GM12878 (cell line): ENCODE measurements around the gene GALNT9. TPM values are rescaled to one million over a fixed set of nuclear protein-coding genes. Genes with fewer than 3 reads are reported as not detected.

Source experiments
- ATAC-seq: fragments of 200-7000 bp; cut with Tn5 transposase; 3 replicates; pipeline ENCODE4 v1.9.1; 2020; ENCODE audit warnings: mild to moderate bottlenecking, moderate library complexity
- BruUV-seq: library from RNA; stranded (reverse); fragments of 400-500 nt; replicated peaks from 2 replicates; lab custom pipeline; 2021; lab: Mats Ljungman, UMichigan
- CTCF ChIA-PET: fragments of 300-600 bp; sonication (Branson Sonifier 250); formaldehyde crosslinking; extraction: SDS; loops from one replicate; lab custom pipeline; 2021; ENCODE audit warnings: inconsistent platforms; lab: Yijun Ruan, JAX
- POLR2A ChIA-PET: fragments of 350-600 bp; formaldehyde crosslinking; extraction: SDS; loops from one replicate; lab custom pipeline; 2021; ENCODE audit warnings: inconsistent platforms; lab: Charles Lee
- RAD21 ChIA-PET: fragments of 300-600 bp; sonication (Branson Sonifier 250); formaldehyde crosslinking; loops from one replicate; lab custom pipeline; 2023; ENCODE audit warnings: antibody characterized with exemption; ENCODE audit not compliant: unreplicated experiment; lab: Charles Lee
- SMC1A ChIA-PET: fragments of 300-600 bp; sonication (Branson Sonifier 250); formaldehyde crosslinking; loops from one replicate; lab custom pipeline; 2023; ENCODE audit not compliant: unreplicated experiment, uncharacterized antibody; lab: Charles Lee
- DNase-seq: peaks from one replicate; pipeline ENCODE4 v3.0.0-alpha.2; 2011; ENCODE audit warnings: low read depth, low spot score
- FAIRE-seq: peaks from 3 replicates; lab custom pipeline; 2011; peaks lifted over from hg19 to GRCh38; lab: Jason Lieb, UNC
- H2AFZ ChIP-seq: 2 replicates; pipeline ENCODE4 v1.6.0; 2011; ENCODE audit warnings: low read depth, low read length, control low read depth; ENCODE audit not compliant: control insufficient read depth
- H3K27ac ChIP-seq: 2 replicates; pipeline ENCODE4 v1.5.1; 2011; ENCODE audit warnings: control low read depth; ENCODE audit not compliant: control insufficient read depth, insufficient read depth
- H3K27me3 ChIP-seq, 2 experiments: replicated peaks in 1 of 2; 2 replicates each; pipeline versions ENCODE4 v1.6.0 to v1.6.1; 2011; ENCODE audit warnings: low read length in 1 of 2; ENCODE audit not compliant: control insufficient read depth in 2 of 2, insufficient read depth in 2 of 2
- H3K36me3 ChIP-seq, 2 experiments: 2 replicates each; pipeline ENCODE4 v1.5.1; 2011; ENCODE audit warnings: low read length in 1 of 2; ENCODE audit not compliant: control insufficient read depth in 2 of 2, insufficient read depth in 2 of 2
- H3K4me1 ChIP-seq: 2 replicates; pipeline ENCODE4 v1.6.1; 2011; ENCODE audit warnings: mild to moderate bottlenecking, low read length, moderate library complexity, mixed read lengths; ENCODE audit not compliant: control insufficient read depth, insufficient read depth
- H3K4me2 ChIP-seq: 2 replicates; pipeline ENCODE4 v1.6.0; 2011; ENCODE audit warnings: control low read depth; ENCODE audit not compliant: control insufficient read depth, insufficient read depth
- H3K4me3 ChIP-seq: fragments of 200-600 bp; sonication (generic); 2 replicates; pipeline ENCODE4 v1.5.1; 2016
- H3K79me2 ChIP-seq: 2 replicates; pipeline ENCODE4 v1.6.0; 2011; ENCODE audit warnings: low read length; ENCODE audit not compliant: control insufficient read depth, insufficient read depth
- H3K9ac ChIP-seq: 2 replicates; pipeline ENCODE4 v1.8.0; 2011; ENCODE audit warnings: low read length, control low read depth, mixed read lengths; ENCODE audit not compliant: control insufficient read depth, insufficient read depth
- H3K9me3 ChIP-seq: replicated peaks from 3 replicates; pipeline ENCODE4 v1.5.1; 2011; ENCODE audit warnings: mild to moderate bottlenecking, low read length; ENCODE audit not compliant: control insufficient read depth, insufficient read depth
- H4K20me1 ChIP-seq: 2 replicates; pipeline ENCODE4 v1.6.0; 2011; ENCODE audit not compliant: control insufficient read depth, insufficient read depth
- ATF2 ChIP-seq: IDR thresholded peaks from 2 replicates; pipeline ENCODE4 v1.6.1; 2012; ENCODE audit warnings: low read length, inconsistent platforms
- ATF3 ChIP-seq: IDR thresholded peaks from 2 replicates; pipeline ENCODE4 v1.6.1; 2011; ENCODE audit warnings: low read depth, mild to moderate bottlenecking, low read length, moderate library complexity, borderline replicate concordance; ENCODE audit errors: extremely low read depth
- E2F8 ChIP-seq: fragments of 450-650 bp; IDR thresholded peaks from 2 replicates; pipeline ENCODE4 v1.6.1; 2018; ENCODE audit warnings: mild to moderate bottlenecking, low read depth, moderate library complexity; ENCODE audit not compliant: partially characterized antibody
- ETV6 ChIP-seq, 2 experiments: fragments of 450-650 bp in 1 of 2; IDR thresholded peaks in 1 of 2; conservative IDR thresholded peaks in 1 of 2; 2 replicates each; pipeline ENCODE4 v1.6.1; 2014; ENCODE audit warnings: antibody characterized with exemption in 1 of 2, borderline replicate concordance in 1 of 2, low read depth in 1 of 2, mild to moderate bottlenecking in 1 of 2, moderate library complexity in 1 of 2
- HDGF ChIP-seq: fragments of 450-650 bp; IDR thresholded peaks from 2 replicates; pipeline ENCODE4 v1.6.1; 2016; ENCODE audit warnings: antibody characterized with exemption
- IRF4 ChIP-seq: IDR thresholded peaks from 2 replicates; pipeline ENCODE4 v1.6.1; 2011; ENCODE audit warnings: low read depth, low read length
- KLF5 ChIP-seq: fragments of 450-650 bp; IDR thresholded peaks from 2 replicates; pipeline ENCODE4 v1.6.1; 2014; ENCODE audit warnings: mild to moderate bottlenecking; ENCODE audit not compliant: partially characterized antibody
- NFXL1 ChIP-seq: fragments of 450-650 bp; IDR thresholded peaks from 2 replicates; pipeline ENCODE4 v1.6.1; 2017; ENCODE audit warnings: antibody characterized with exemption, mild to moderate bottlenecking, borderline replicate concordance
- NFYA ChIP-seq: IDR thresholded peaks from 2 replicates; pipeline ENCODE4 v1.6.1; 2011; ENCODE audit warnings: low read depth, mild to moderate bottlenecking, low read length, improper control_type of control experiment, borderline replicate concordance
- STAT1 ChIP-seq: fragments of 450-650 bp; conservative IDR thresholded peaks from 2 replicates; pipeline ENCODE4 v1.6.1; 2014; ENCODE audit warnings: antibody characterized with exemption, mild to moderate bottlenecking
- STAT3 ChIP-seq: IDR thresholded peaks from 2 replicates; pipeline ENCODE4 v1.6.1; 2011; ENCODE audit warnings: low read depth, low read length, improper control_type of control experiment
- TBL1XR1 ChIP-seq: IDR thresholded peaks from 2 replicates; pipeline ENCODE4 v1.6.1; 2012; ENCODE audit warnings: low read depth, low read length, improper control_type of control experiment
- WGBS: methylation state at CpG from one replicate; pipeline ENCODE4 v1.1.6; 2016; ENCODE audit warnings: low lambda C conversion rate; ENCODE audit not compliant: insufficient replicate concordance, insufficient coverage; ENCODE audit errors: missing lambda C conversion rate; 5-methylcytosine and 5-hydroxymethylcytosine counted together
- in situ Hi-C: fragments of 300-500 bp; cut with MboI; formaldehyde crosslinking; loops from 9 replicates; pipeline ENCODE4 v1.14.3; 2018; ENCODE audit warnings: mixed read lengths
- intact Hi-C: fragments of 100-400 bp; cut with micrococcal nuclease; formaldehyde crosslinking; loops from one replicate; pipeline ENCODE4 v1.14.2; 2022; ENCODE audit not compliant: unreplicated experiment
- polyA plus RNA-seq, 11 experiments: library from polyadenylated mRNA; depleted of rRNA in 4 of 11; unstranded in 6 of 11; stranded (reverse) in 5 of 11; fragments of >200 nt; fragmentation: Nextera tagmentation in 4 of 11; fragmentation: Illumina TruSeq in 1 of 11; extraction: Ambion mirVana in 4 of 11; extraction: Trizol in 1 of 11; gene quantifications; 1 replicate in 1 of 11; 2 replicates in 10 of 11; pipeline versions ENCODE4 v1.2.1 to v1.2.3, GENCODE V29; 2011 to 2016; ENCODE audit warnings: inconsistent platforms in 2 of 11, missing spikeins in 2 of 11, low read depth in 1 of 11
- total RNA-seq, 4 experiments: library from RNA; depleted of rRNA in 3 of 4; stranded (reverse); fragments of >200 nt in 3 of 4; fragmentation: Illumina TruSeq in 1 of 4; extraction: Trizol in 1 of 4; gene quantifications; 2 replicates each; pipeline versions ENCODE4 v1.2.1 to v1.2.3, GENCODE V29; 2013 to 2021

The GALNT9 gene
- total and polyA plus RNA-seq, 10 of the 15 experiments (the other 5 are each of a cell fraction or from before 2014, with no cell fraction given): 0.04 TPM; not detected in 9

GRCh38 chr12:132374612-132375445, 45.4 kb upstream of the GALNT9 start (continued):
- TF ChIP-seq NFXL1: no peak
- no peak for TF ChIP-seq ATF3
- TF ChIP-seq IRF4: no peak
- no peak for TF ChIP-seq ATF2
- TF ChIP-seq ETV6 (conservative IDR thresholded peaks at IDR 0.05 in 1 of 2, IDR thresholded peaks at IDR 0.05 in 1 of 2; ENCODE audit: borderline replicate concordance in 1 of 2, low read depth in 1 of 2): no peak

GRCh38 chr12:132373901-132374611, 44.7 kb upstream of the GALNT9 start:
- TF ChIP-seq HDGF (no peak), NFYA (no peak), TBL1XR1 (no peak), E2F8 (no peak), KLF5 (no peak), STAT1 (no peak), STAT3 (no peak)
- no peak for FAIRE-seq
- Histone ChIP-seq H4K20me1 (no peaks in the 10 kb centered on the region), H3K4me2 (no peak overlapping the region), H3K4me3 (no peak overlapping the region), H3K9ac (no peak overlapping the region), H3K9me3 (no peaks in the 10 kb centered on the region; the same call in 2 of the 3 replicates), H3K4me1 (no peaks in the 10 kb centered on the region), H3K79me2 (no peaks in the 10 kb centered on the region), H3K36me3 (no peaks in the 10 kb centered on the region), H3K27me3 (no peaks in the 10 kb centered on the region), H2AFZ (no peak overlapping the region), H3K27ac (no peak overlapping the region)
- ChIA-PET RAD21 (no interaction called here), SMC1A (no interaction called here), CTCF (no interaction called here), POLR2A (no interaction called here)
- no TSS peak for BruUV-seq
- DNase-seq: no peak
- in situ Hi-C loops: no loop called here
- ATAC-seq: no peak
- intact Hi-C loops: no loop called here
- WGBS: 29% methylated on average over 28 of the region's 28 CpGs
